ENCODE results near the gene NCOR1. TPM values are rescaled to one million over a fixed set of nuclear protein-coding genes. Genes with fewer than 3 reads are reported as not detected.
"Not testable (repeated sequence)": the region's sequence is repeated elsewhere in the genome, so short reads cannot be mapped to it uniquely, and the experiment has no call there.

The NCOR1 gene
- total RNA-seq, 1 donor from 2014 or later, result 131 TPM

GRCh38 chr17:16166766-16167165 is 48.6 kb downstream of the NCOR1 start:
- DNase-seq (ENCODE audit: low spot score); ATAC-seq; intact Hi-C loops (cut with DNase I): not testable (repeated sequence)

GRCh38 chr17:16158714-16159113 is 56.6 kb downstream of the NCOR1 start:
- intact Hi-C loops (cut with DNase I), result no loop called here
- ATAC-seq (no peak), DNase-seq (ENCODE audit: low spot score) (no peak)

- ATAC-seq, result no peak
- no peak for DNase-seq (ENCODE audit: low spot score)
- intact Hi-C loops (cut with DNase I), result no loop called here
Measured at GRCh38 chr17:16155536-16155935, 59.8 kb downstream of the NCOR1 start.

- intact Hi-C loops (cut with DNase I); ATAC-seq; DNase-seq (ENCODE audit: low spot score): not testable (repeated sequence)
Measured at GRCh38 chr17:16152326-16152725, 63.0 kb downstream of the NCOR1 start.

- no peak for ATAC-seq
- no peak for DNase-seq (ENCODE audit: low spot score)
- intact Hi-C loops (cut with DNase I), result no loop called here
Measured at GRCh38 chr17:16150251-16150856, 65.0 kb downstream of the NCOR1 start.

- ATAC-seq, result no peak
- intact Hi-C loops (cut with DNase I), result no loop called here
Measured at GRCh38 chr17:16148596-16148995, 66.7 kb downstream of the NCOR1 start.

GRCh38 chr17:16145319-16145890 is 69.9 kb downstream of the NCOR1 start:
- DNase-seq (ENCODE audit: low spot score); ATAC-seq; intact Hi-C loops (cut with DNase I): not testable (repeated sequence)

More at GRCh38 chr17:16148596-16148995, 66.7 kb downstream of the NCOR1 start:
- no peak for DNase-seq (ENCODE audit: low spot score)

GRCh38 chr17:16141685-16142084 is 73.6 kb downstream of the NCOR1 start:
- DNase-seq (ENCODE audit: low spot score) (no peak), ATAC-seq (no peak)
- intact Hi-C loops (cut with DNase I), result no loop called here

- DNase-seq (ENCODE audit: low spot score) (no peak), ATAC-seq (no peak)
- intact Hi-C loops (cut with DNase I), result no loop called here
Measured at GRCh38 chr17:16140854-16141253, 74.5 kb downstream of the NCOR1 start.

- intact Hi-C loops (cut with DNase I), result no loop called here
- ATAC-seq, result no peak
- DNase-seq (ENCODE audit: low spot score), result no peak
Measured at GRCh38 chr17:16135461-16135860, 79.9 kb downstream of the NCOR1 start.

GRCh38 chr17:16131593-16131992 is 83.7 kb downstream of the NCOR1 start:
- DNase-seq (ENCODE audit: low spot score) (no peak), ATAC-seq (no peak)
- intact Hi-C loops (cut with DNase I), result no loop called here

- intact Hi-C loops (cut with DNase I), result no loop called here
- ATAC-seq (no peak), DNase-seq (ENCODE audit: low spot score) (no peak)
Measured at GRCh38 chr17:16129441-16130205, 85.7 kb downstream of the NCOR1 start.

- DNase-seq (ENCODE audit: low spot score), result no peak
- ATAC-seq, result no peak
- intact Hi-C loops (cut with DNase I), result no loop called here
Measured at GRCh38 chr17:16123531-16123930, 91.8 kb downstream of the NCOR1 start.

GRCh38 chr17:16122697-16123434 is 92.5 kb downstream of the NCOR1 start:
- ATAC-seq (no peak), DNase-seq (ENCODE audit: low spot score) (no peak)
- intact Hi-C loops (cut with DNase I), result no loop called here

GRCh38 chr17:16121915-16122314 is 93.4 kb downstream of the NCOR1 start:
- intact Hi-C loops (cut with DNase I), result no loop called here
- DNase-seq (ENCODE audit: low spot score), result no peak
- no peak for ATAC-seq

- ATAC-seq, result no peak
- intact Hi-C loops (cut with DNase I), result no loop called here
- DNase-seq (ENCODE audit: low spot score), result no peak
Measured at GRCh38 chr17:16120937-16121336, 94.4 kb downstream of the NCOR1 start.

- ATAC-seq (no peak), DNase-seq (ENCODE audit: low spot score) (no peak)
- intact Hi-C loops (cut with DNase I), result no loop called here
Measured at GRCh38 chr17:16117149-16117548, 98.2 kb downstream of the NCOR1 start.

- intact Hi-C loops (cut with DNase I); ATAC-seq; DNase-seq (ENCODE audit: low spot score): not testable (repeated sequence)
Measured at GRCh38 chr17:16115077-16115698, 100.1 kb downstream of the NCOR1 start.

GRCh38 chr17:16108871-16109270 is 106.5 kb downstream of the NCOR1 start:
- ATAC-seq, result no peak
- intact Hi-C loops (cut with DNase I), result no loop called here
- no peak for DNase-seq (ENCODE audit: low spot score)

Measured in sciatic nerve (tissue), 2 donors.